Hepatocyte (in vitro differentiated cells): ENCODE data around the gene KRT76.

ENCODE experiments used
- EZH2 ChIP-seq: fragments of 200-600 bp; sonication (generic); IDR thresholded peaks from 2 replicates; pipeline ENCODE4 v1.6.1; 2016; ENCODE audit warnings: antibody characterized with exemption, mild to moderate bottlenecking, borderline replicate concordance
- EZH2phosphoT487 ChIP-seq: fragments of 200-600 bp; sonication (generic); IDR thresholded peaks from one replicate; pipeline ENCODE4 v1.6.1; 2018; ENCODE audit warnings: antibody characterized with exemption, mild to moderate bottlenecking, low read depth, moderate library complexity; ENCODE audit not compliant: unreplicated experiment, severe bottlenecking
- TF ChIP-seq, protein P1 (sequence below): fragments of 200-600 bp; sonication (generic); IDR thresholded peaks from 2 replicates; pipeline ENCODE4 v1.5.1; 2016; ENCODE audit warnings: antibody characterized with exemption, mild to moderate bottlenecking; ENCODE audit not compliant: poor library complexity

GRCh38 chr12:52748578-52748977 lies 28.6 kb downstream of the KRT76 start:
- TF ChIP-seq, protein P1, sequence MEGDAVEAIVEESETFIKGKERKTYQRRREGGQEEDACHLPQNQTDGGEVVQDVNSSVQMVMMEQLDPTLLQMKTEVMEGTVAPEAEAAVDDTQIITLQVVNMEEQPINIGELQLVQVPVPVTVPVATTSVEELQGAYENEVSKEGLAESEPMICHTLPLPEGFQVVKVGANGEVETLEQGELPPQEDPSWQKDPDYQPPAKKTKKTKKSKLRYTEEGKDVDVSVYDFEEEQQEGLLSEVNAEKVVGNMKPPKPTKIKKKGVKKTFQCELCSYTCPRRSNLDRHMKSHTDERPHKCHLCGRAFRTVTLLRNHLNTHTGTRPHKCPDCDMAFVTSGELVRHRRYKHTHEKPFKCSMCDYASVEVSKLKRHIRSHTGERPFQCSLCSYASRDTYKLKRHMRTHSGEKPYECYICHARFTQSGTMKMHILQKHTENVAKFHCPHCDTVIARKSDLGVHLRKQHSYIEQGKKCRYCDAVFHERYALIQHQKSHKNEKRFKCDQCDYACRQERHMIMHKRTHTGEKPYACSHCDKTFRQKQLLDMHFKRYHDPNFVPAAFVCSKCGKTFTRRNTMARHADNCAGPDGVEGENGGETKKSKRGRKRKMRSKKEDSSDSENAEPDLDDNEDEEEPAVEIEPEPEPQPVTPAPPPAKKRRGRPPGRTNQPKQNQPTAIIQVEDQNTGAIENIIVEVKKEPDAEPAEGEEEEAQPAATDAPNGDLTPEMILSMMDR: no peak
- TF ChIP-seq EZH2phosphoT487: no peak
- TF ChIP-seq EZH2: no peak
